A673 (cell line): Measurements from ENCODE around the gene CCDC12.

Experiments
- EZH2 ChIP-seq: fragments of 200-600 bp; sonication (generic); IDR thresholded peaks from 2 replicates; pipeline ENCODE4 v1.6.1; 2017; ENCODE audit warnings: borderline replicate concordance, low read depth, mild to moderate bottlenecking, mixed read lengths, antibody characterized with exemption, low read length; ENCODE audit not compliant: poor library complexity, severe bottlenecking
- TF ChIP-seq, protein P1 (sequence below): fragments of 300-800, 200-600 bp; sonication (generic); conservative IDR thresholded peaks from 2 replicates; pipeline ENCODE4 v1.5.1; 2017; ENCODE audit warnings: low read depth, mild to moderate bottlenecking, antibody characterized with exemption, low read length, moderate library complexity, mixed read lengths

DNA sequence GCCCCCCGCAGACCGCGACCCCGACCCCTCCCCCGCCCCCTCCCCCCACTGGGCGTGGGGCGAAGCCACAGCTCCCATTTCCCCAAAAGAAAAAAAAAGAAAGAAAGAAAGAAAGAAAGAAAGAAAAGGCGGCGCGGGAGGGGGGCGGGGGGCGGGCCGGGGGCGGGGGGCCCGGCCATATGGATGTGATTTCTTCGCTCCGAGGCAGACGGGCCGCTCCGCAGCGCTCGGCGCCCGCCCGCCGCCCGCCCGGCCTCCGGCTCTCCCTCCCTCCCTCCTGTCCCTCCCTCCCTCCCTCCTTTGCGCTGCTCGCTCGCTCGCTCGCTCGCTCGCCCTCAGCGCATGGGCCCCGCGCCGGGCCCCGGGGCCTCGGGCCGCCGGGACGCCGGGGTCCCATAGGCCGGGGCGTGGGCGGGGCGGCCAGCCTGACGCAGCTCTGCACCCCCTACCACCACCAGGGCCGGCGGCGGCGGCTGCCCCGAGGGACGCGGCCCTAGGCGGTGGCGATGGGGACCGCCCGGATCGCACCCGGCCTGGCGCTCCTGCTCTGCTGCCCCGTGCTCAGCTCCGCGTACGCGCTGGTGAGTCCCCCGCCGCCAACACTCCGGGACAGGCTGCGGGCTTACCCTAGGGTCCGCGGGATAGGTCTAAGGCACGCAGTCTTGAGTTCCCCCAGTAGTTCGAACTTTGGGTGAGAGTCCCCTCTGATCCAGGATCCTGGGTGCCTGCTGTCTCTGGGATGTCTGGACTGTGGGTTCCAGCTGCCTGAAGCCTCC is 93.3 kb downstream of the CCDC12 start:
- TF ChIP-seq, protein P1, sequence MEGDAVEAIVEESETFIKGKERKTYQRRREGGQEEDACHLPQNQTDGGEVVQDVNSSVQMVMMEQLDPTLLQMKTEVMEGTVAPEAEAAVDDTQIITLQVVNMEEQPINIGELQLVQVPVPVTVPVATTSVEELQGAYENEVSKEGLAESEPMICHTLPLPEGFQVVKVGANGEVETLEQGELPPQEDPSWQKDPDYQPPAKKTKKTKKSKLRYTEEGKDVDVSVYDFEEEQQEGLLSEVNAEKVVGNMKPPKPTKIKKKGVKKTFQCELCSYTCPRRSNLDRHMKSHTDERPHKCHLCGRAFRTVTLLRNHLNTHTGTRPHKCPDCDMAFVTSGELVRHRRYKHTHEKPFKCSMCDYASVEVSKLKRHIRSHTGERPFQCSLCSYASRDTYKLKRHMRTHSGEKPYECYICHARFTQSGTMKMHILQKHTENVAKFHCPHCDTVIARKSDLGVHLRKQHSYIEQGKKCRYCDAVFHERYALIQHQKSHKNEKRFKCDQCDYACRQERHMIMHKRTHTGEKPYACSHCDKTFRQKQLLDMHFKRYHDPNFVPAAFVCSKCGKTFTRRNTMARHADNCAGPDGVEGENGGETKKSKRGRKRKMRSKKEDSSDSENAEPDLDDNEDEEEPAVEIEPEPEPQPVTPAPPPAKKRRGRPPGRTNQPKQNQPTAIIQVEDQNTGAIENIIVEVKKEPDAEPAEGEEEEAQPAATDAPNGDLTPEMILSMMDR = no peak
- TF ChIP-seq EZH2 = no peak
